Stimulated activated CD4-positive, alpha-beta T cell treated with anti-CD3 and anti-CD28 coated beads, Interleukin-4, amount 100 ng/mL, for 1 hour (primary cell): ENCODE data around the gene ADM2.

Experiments used
- DNase-seq: peaks from one replicate; pipeline ENCODE4 v3.0.0-alpha.2; 2020

Gene ADM2

DNA sequence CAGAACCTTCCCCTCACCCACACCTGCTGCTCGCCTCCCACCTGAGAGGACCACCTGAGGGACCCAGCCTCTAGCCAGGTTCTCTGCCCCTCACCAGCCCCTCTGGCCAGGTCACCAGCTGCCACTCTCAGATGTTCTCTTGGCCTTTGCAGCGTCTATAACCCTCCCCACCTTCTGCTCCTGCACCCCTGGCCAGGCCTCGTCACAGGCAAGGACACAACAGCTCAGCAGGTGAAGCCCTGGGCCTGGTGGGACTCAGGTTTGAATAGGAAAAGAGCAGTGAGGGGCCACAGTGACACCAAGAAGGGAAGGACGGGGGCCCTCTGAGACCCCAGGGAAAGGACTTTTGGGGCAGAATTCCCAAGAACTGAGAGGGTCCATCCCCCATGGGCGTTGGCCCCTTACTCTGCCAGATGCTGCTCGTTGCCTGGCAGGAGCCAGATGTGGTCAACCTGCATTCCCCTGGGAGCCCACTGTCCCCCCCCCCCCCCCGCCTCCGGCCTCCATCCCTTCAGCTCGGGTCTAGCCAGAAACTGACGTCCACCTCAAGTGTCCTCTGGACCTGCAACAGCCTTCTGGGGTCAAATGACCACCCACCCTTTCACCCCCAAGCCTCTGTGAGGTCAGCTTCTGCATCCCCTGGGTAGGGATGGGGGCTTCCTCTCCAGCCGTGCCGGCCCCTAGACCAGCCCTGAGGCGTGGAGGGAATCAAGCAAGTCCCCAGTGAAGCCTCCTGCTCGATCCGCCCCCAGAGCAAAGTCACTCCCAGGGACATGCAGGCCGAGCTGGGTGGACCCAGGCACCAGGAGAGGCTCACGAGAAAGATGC, 35.2 kb upstream of the ADM2 start:
- no peak for DNase-seq

DNA sequence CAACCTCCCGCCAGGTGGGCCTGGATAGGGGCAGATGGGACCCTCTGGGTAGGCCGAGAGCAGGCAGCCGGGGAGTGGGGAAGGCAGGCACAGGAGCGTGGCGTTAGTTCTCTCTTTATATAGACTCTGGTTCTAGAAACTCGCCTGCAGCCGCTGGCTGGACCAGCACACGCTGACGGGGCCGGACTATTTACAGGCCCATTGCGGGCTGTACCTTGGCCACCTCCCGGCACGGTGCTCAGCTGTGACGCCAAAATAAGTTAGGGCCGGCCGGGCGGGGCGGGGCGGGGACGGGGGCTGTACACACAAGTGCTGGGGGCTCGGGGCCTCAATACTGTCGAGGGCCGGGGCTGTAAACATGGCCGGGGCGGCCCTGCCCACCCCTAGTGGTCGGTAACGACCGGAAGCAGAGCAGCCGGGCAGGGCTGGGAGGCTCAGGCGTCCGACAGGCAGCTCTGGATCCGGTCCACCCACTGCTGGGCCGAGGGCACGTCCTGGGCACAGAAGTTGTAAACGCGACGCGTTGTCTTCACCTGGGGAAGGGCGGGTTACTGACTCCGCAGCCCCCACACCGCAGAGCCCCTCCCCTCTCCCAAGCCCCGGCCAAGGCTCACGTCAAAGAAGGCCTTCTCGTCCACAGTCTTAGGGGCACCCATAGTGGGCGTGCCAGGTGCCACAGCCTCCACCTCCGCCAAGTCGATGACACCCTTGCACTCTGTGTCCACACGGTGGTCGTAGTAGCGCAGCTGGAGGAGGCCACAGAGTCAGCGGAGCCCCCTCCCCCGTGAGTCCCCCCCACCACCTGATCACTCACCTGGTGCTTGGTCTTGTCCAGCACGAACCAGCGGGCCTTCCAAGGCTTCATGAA, 34.4 kb upstream of the ADM2 start:
- DNase-seq: no peak

DNA sequence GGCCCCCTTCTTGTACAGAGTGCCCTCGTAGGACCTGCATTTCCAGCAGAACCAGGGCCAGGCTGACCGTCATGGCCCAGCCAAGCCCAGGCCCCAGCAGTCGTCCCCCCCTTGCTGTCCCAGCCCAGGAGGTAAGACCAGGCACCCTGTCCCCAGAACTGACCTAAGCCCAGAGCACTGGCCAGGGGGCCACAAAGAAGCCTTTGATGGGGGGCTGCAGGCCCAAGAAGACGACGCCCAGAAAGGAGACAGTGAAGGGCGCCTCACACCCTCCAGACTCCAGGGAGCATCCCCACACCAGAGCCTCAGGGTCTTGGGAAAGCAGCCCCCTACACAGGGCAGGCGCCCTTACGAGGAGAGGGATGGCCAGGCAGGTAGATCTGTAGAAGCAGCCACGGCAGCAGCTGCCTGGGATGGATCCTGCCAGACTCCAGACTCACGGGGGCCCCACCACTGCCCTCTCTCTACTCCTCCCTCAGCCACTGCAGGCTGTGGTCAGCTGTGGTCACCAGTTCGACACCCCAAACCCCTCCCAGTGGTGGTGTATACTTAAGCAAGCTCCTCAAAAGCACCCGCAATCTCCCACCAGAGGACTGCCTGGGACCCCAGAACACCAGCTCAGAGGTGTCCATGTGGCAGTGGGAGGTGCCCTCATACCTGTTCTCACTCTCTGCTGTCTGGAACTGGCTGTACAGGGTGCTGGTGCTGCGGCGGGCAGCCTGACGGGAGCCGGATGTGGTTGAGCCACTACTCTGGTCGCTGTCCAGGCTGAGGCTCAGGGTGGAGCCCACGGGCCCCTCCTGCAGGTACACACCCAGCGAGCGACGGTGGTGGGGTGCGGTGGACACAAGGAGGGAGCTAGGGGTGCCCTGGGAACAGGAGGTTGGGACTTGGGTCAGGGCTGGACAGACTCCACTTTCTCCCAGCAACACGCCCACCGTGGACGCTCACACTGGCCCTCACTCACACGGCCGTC, 33.5 kb upstream of the ADM2 start:
- no peak for DNase-seq

DNA sequence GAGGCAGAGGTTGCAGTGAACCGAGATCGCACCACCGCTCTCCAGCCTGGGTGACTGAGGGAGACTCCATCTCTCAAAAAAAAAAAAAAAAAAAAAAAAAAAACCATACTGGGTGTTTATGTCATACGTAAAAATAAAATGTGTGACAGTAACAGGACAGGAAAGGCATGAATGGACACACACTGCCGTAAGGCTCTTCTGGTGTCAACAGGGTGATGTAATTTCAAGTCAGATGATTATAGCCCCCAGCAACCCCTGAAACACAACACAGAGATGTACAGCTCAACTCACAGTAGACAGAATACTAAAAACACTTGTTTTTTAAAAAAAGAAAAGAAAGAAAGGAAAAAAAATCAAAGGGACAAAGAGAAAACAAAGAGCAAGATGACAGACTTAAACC, 28.7 kb upstream of the ADM2 start:
- no peak for DNase-seq

DNA sequence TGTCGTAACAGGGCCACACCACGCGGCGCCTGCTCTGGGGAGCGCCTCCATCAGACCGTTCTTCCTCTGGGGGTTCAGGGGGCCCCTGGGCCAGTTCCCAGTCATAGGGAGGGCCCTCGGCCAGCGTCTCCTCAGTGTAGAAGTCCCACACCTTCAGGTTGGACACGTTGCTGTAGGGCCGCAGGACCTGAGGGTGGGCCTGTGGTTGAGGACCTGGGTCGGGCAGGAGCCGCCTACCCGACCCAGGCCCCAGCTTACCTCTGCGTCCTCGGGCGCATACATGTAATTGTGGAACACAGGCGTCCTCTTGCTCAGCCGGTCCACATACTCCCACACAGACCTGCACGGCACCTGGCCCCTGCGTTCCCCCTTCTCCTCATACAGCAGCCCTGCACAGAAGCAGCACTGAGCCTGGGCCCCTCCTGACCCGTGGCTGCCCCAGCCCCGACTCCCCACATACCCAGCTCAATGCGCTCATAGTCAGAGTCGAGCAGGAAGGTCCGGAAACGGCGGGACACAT, 26.7 kb upstream of the ADM2 start:
- DNase-seq: no peak

DNA sequence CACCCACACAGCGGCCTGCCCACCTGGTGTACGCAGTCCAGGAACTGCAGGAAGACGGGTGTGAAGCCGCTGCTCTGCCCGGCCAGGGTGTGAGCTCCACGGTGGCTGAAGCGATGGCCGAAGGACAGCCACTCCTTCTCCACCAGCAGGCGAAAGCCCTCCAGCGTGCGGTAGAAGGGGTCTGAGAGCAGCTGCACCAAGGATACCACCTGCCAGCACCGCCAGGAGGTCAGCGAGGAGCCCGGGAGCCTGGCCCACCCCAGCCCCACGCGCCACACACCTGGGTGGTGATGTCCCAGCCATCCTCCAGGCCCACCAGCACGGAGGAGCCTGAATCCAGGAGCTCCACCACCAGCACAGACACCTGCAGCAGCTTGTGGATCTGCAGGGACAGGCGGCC, 26.1 kb upstream of the ADM2 start:
- DNase-seq: no peak

DNA sequence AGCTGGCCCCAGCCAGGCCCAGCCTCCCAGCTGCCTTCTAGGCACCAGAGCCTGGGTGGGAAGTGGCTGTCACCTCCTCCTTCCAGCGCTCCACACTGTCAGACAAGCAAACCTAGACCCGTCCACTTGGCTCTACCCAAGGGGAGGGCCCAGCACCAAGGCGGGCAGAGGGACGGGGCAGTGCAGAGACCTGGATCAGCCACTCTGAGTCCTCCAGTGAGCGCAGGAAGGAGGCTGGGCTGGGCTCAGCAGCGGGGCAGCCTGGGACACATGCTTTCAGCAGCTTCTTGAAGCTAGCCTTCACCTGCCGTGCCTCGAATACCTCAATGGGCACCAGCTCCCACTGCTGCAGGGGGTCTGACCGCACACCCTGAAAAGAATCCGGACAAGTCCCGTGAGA, 25.3 kb upstream of the ADM2 start:
- DNase-seq: no peak

DNA sequence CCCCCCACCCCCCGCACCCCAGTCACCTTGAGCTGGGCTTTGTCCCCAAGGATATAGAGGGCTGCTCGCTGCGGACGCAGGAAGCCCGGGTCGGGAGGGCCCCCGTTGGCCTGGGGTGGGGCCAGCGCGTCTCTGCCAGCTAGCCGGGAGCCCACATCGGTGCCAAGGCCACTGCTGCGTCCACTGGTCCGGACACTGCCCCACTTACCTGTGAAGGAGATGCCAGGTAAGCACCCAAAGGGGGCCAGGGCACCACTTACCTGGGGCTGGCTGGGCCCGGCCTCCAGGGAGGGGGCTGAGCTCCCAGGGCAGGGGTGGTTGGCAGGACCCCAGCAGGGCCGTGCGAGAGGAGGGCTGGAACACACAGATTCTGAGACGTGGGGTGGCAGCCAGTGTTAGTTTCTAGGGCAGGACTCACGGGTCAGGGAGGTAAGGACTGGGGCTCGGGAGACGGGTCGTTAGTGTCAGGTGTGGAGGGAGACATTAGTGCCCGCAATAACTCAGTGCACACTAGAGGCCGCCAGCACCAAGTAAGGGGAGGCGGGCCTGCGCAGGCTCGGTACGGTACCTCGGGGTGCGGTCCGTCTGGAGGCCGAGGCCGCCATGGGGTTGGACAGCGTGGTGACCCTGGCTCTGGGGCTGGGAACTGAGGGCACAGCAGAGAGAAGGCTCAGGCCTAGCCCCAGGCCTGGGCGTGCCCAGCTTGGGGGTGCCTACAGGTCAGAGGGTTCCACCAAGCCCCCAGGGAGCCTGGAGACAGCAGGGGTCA, 24.7 kb upstream of the ADM2 start:
- DNase-seq: no peak

DNA sequence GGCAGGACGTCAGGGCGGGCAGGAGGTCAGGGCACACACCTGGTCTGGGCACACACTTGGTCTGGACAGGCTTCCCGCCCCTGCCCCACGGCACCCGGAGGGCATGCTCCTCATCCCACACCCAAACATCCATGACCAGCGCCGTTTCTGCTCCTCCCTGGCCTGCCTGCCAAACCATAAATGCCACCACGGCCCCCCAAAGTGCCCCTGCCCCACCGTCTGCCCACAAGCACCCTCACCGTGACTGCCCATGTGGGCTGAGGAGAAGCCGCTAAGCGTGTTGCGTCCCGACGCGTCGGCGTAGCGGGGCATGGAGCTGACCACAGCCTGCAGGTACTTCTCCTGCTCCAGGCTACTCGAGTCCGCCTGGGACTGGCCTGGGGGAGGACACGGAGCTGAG, 22.3 kb upstream of the ADM2 start:
- no peak for DNase-seq

DNA sequence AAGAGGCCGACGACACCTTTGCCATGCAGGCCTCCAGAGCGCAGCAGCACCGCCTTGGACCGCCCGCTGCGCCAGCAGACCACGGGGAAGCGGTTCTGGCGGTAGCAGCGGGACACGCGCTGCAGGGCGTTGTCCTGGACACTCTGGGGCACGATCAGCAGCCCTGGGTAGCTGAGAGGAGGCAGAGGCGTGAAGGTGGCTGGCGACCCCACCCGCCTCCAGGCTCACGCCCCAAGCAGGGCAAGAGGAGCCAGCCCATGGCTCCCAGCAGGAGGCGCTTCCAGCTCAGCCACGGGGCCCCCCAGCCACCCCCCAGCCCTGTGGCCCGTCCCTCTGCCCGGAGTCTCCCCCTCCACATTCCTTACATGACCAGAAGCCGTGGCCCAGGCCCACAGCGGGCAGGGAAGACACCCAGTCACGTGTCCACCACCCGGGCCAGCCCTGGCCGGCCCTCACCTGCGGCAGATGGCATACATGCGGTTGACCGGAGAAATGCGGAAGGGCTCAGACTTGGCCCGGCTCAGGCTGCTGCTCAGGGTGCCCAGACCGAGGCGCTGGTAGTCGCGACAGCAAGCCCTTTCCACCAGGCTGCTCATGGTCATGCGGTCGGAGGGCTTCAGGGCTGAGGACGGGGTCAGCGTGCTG, 21.7 kb upstream of the ADM2 start:
- no peak for DNase-seq

DNA sequence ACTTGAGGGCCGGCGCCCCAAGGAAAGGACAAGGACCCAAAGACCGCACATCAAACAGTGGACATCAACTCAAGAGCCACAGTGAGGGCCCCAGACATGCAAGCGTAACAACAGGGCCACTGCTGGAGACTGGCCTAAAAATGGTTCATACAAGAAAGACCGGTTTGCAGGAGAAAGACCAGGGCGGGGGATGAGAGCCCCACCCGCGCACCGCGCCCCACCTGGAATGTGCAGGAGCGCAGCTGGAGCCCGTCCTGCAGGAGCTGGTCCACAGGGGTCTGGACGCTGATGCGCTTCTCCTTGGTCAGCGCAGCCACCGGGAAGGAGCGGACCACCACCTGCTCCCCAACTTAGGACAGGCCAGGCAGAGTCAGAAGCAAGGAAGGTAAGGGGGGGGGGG, 20.4 kb upstream of the ADM2 start:
- DNase-seq: no peak

DNA sequence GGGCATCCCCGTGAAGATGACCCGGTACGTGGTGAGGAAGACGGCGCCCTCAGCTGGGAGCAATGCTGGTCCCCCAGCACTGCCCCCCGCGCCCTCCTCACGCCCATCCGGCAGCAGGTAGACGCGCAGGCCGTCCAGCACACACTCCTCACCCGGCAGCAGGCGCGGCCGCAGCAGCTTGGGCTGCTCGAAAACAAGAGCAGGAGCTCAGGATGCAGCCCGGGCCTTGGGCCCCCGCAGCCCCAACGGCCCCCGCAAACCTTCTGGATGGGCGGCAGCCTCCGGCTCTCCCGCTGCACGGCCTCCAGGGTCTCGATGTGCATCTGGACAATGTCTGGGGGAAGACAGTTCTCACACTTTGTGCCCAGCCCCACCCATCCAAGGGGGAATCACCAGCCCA, 19.8 kb upstream of the ADM2 start:
- no peak for DNase-seq

DNA sequence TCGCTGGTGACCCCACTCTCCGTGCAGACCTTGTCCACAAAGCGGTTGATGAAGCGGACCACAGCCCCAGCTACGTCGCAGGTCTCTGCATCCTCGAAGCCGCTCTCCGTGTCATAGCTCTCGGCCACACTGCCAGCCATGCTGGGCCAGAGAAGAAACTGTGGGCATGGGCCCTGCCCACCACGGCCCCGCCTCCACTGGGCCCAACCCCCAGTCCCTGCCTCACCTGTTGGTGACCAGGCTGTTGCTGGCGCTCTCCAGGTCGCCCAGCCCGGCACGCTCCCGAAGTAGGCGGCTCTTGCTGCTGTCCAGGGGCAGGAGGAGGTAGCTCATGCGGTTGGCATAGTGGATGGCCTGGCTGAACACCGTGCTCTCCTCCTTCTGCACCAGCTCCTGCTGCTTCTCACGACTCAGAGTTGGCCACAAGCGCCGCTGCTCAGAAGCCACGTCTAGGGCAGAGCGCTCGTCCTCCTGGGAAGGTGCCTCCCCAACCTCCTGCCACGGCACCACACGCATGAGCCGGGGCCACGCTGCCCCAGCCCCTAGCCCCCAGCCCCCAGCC, 19.3 kb upstream of the ADM2 start:
- no peak for DNase-seq

DNA sequence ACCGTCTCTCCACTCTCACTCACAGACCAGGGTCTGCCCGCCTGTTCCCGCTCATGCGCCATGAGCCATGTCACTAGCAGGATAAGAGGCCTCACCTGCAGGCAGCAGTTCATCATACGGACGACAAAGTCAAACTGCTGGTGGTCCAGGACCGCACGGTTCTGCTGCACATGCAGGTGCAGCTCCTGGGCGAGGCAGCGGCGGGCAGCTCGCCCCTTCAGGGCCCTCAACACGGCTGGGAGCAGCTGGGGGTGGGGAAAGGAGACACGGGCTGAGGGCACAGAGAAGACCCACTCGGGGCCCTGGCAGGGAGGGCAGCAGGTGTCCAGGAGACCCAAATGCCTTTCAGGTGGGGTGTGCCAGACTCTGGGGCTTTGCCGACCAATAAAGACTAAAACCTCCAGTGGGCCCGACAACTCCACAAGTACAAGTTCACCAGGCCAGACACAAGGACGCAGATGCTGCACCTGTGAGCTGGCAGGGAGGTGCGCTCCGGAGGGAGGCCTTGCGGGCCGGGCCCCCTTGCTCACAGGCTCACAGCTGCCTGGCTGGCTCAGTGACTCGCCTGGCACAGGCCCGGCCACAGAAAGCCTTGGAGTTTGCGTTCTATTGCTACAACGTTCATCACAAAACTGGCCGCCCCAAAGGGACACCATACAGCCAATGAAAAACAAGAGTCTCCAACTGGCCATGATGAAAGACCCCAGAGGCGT, 18.0 kb upstream of the ADM2 start:
- DNase-seq: no peak

DNA sequence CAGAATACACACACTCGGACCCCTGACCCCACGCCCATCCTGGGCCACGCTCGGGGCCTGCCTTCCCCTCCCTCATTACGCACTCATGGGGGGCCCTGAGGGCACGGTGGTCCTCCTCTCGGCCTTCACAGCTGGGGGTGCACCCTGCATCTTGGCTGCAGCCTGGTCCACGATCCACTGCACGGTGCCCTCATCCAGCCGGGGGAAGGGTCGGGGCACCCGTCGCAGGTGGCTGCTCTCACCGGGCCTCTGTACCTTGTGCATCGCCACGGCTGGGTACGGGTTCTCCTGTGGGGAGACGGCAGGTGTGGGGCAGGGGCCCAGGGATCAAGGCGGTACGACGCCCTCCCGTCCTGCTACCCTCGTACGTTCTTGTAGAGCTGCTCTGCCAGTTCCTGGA, 16.9 kb upstream of the ADM2 start:
- no peak for DNase-seq

DNA sequence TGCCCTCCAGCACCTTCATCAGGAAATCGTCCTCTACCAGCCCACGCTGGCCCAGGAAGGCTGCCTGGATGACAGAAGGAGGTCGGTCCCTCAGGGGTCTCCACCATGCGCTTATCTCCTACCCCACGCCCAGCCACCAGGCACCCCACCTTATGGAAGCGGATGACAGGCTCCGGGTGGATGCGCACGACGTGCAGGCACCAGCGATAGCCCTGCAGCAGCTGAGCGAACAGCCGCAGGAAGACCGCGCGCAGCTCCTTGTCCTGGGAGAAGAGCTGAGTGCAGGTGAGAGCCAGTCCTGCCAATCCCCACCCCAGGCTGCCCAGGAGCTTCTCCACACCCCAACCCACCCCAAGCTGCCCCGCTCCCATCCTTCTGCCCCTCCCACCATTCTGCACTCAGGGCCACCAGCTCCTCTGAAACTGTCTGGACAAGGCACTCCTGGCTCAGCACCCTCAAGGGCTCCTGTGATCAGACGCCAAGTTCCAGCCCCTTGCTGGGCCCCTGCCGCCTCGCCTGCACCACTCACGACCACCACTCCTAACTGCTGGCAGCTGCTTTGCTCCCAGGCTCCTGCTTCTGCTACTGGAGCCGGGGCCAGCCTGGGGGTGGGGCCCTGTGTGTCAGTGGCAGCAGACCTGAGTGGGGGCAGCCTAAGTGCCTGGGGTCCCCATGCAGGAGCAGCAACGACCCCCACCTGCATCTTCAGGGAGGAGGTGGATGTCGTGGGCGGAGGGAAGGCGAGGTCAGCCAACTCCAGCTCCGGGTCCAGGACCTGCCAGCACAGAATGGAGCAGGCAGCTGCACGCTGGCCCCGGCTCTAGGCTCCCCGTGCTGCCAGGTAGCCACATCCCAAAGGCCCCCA, 16.0 kb upstream of the ADM2 start:
- no peak for DNase-seq

DNA sequence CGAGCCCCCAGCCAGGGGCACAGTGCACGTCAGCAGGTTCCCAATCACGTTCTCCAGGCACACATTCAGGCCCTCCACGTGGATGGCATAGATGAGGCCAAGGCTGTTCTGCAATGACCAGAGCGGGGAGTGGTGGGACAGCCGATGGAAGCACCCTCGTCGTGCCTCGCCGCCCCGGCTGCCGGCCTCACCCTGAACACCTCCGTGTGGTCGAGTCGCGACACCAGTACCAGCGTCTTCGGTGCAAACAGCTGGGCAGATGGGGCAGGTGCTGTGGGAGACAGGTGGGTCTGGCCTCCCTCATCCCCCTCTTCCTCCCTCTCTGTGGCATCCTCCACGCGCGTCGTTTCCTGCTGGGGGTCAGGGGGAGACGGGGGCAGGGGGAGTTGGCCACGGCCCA, 14.0 kb upstream of the ADM2 start:
- DNase-seq: no peak

DNA sequence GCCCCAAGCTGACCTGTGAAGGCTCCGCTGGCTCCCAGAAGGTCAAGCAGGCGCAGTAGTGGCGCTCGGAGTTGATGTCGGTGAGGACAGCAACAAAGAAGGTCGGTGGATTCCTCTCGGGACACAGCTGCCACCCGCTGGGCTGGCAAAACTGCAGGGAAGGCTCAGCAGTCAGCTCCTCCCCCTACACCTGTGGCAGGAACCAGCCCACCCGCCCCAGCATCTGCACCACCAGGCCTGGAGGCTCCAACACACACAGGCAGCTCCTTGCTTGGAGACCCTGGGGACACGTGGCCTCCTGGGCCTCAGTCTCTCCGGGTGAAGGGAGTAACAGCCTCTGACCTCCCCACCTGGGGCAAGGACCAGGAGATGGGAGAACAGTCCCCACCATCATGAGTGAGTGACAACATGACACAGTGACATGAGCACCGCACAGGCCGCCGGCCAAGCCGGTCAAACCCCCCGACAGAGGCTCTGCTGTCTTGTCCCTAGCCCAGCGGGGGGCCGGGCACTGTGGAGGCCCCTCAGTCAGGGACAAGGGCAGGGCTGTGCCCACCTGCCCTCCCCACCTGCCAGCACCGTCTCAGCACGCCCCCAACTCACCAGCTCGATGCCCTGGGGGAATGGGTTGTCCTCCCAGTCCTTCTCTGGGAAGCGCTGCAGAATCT, 13.4 kb upstream of the ADM2 start:
- DNase-seq: no peak

DNA sequence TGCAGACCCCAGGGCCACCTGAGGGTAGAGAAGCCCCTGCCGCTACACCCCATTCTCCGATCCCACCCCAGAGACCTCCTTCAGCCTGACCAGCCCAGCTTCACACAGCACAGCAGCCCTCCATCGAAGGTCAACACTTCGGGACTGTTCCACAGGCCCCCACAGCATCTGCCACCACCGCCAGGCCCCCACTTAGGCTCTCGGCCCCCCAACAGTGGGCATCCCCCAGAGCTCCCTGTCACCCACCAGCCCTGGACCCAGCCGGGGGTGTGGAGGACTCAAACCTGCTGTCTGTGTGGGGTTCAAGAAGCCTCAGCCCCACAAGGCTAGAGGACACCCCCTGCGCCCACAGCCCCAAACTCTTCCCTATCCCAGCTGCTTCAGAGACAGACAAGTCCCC, 12.7 kb upstream of the ADM2 start:
- DNase-seq: no peak
